ENCODE results near the gene TEX2. TPM values are rescaled to one million over a fixed set of nuclear protein-coding genes. Genes with fewer than 3 reads are reported as not detected.

TEX2 gene
- total and polyA plus RNA-seq, 4 experiments from 2014 or later: 7.9 to 13.1 (median 10.7) TPM

GRCh38 chr17:64148017-64148631 is 114.9 kb downstream of the TEX2 start:
- H3K4me3 ChIP-seq (ENCODE audit: low read length in 2 of 2): no peak overlapping the region
- no peaks in the 10 kb centered on the region for H3K27me3 Mint-ChIP-seq
- no peaks in the 10 kb centered on the region for H3K27me3 ChIP-seq (ENCODE audit: insufficient read depth, low read length)
- no peak overlapping the region for H3K27ac ChIP-seq (ENCODE audit: low read depth, low read length)
- peaks cover 16 to 36% of the 10 kb centered on the region in 2 donors for H3K36me3 Mint-ChIP-seq
- intact Hi-C loops (cut with micrococcal nuclease): no loop called here
- peaks cover 15 to 30% (median 21%) of the 10 kb centered on the region in 4 donors for H3K4me1 Mint-ChIP-seq
- ChIA-PET CTCF (ENCODE audit: partially characterized antibody) (interaction anchor here (1.0 to 3.7 kb wide), 6 partner anchors 15 to 237 kb away, joined by 3 to 17 read pairs (median 8); partner anchors contain the start of gene CSHL1), POLR2A (ENCODE audit: partially characterized antibody) (interaction anchor here (0.7 to 9.9 kb wide), 4 partner anchors 13 to 122 kb away, joined by 3 to 211 read pairs (median 60); partner anchors contain the start of gene ERN1)
- no peaks in the 10 kb centered on the region for H3K9me3 Mint-ChIP-seq
- no peaks in the 10 kb centered on the region for H3K9me3 ChIP-seq (ENCODE audit: control insufficient read depth in 1 of 2, low read length in 2 of 2)
- H3K4me1 ChIP-seq (ENCODE audit: insufficient read depth, low read length): peaks cover 22% of the 10 kb centered on the region
- H3K27ac Mint-ChIP-seq: peak overlapping the region in 4 of 7 donors; percentile 42 to 67 (median 48)
- no peak for DNase-seq
- peaks cover 16% of the 10 kb centered on the region for H3K36me3 ChIP-seq (ENCODE audit: insufficient read depth, low read length)
- peak overlapping the region; percentile 37 to 65 (median 42) for H3K4me3 Mint-ChIP-seq

DNA sequence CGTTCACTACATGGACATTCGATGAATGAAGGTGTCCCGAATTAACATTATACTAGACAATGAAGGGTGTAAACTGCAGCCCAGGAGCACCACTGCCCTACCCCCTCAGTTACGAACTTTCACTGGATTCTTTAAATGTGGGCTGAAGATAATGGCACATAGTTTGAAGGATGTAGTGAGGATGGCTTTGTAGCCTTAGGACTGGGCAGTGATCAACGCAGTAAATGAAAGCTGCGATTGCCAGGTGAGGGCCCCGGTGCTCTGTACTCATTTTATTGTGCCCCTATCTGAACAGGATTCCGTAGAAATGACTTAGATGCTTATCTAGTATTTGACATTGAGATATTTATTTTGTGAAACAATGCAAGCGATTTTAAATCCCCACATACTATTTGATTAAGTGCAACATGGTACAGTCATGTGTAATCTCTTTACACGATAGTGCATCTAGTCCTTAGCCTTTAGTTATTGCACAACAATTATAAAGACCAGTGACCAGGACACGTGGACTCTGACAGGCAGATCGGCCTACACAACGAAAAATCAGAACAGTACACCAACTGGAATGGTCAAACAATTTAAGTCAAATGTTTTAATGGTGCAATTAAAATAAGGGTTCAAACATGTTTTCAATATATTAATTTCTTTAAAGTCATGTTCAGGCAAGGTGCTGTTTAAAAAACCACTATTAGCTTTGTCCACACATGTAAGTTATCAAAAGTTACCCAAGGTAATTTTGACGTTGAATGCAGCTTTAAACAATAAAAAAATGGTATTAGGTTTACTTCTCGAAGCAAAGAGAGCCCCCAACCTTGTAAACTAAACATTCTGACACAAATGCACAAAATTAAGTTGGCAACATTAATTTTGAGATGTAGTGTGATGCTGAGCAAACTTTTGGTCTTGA is 115.7 kb downstream of the TEX2 start:
- intact Hi-C loops (cut with micrococcal nuclease): loop anchor here (2.0 kb wide), 1 partner anchor 135 kb away; no protein-coding TSS in a partner anchor
- H3K4me1 Mint-ChIP-seq: peaks cover 15 to 30% (median 21%) of the 10 kb centered on the region in 4 donors
- DNase-seq: peak in 1 of 5 donors; percentile 5
- Histone ChIP-seq H3K36me3 (ENCODE audit: insufficient read depth, low read length) (peaks cover 8% of the 10 kb centered on the region), H3K4me1 (ENCODE audit: insufficient read depth, low read length) (peaks cover 22% of the 10 kb centered on the region), H3K27me3 (ENCODE audit: insufficient read depth, low read length) (no peaks in the 10 kb centered on the region), H3K4me3 (ENCODE audit: low read length in 2 of 2) (peak overlapping the region; percentile 77 to 95), H3K9me3 (ENCODE audit: control insufficient read depth in 1 of 2, low read length in 2 of 2) (no peaks in the 10 kb centered on the region), H3K27ac (ENCODE audit: low read depth, low read length) (peak overlapping the region; percentile 87)
- no peaks in the 10 kb centered on the region for H3K9me3 Mint-ChIP-seq
- POLR2A ChIA-PET (ENCODE audit: partially characterized antibody): interaction anchor here (1.1 to 9.9 kb wide), 16 partner anchors 14 to 454 kb away, joined by 3 to 211 read pairs (median 18); partner anchors contain the start of genes CD79B, CEP95, DDX5 and ERN1
- peaks cover 8 to 29% of the 10 kb centered on the region in 2 donors for H3K36me3 Mint-ChIP-seq
- H3K4me3 Mint-ChIP-seq: no peak overlapping the region
- no peaks in the 10 kb centered on the region for H3K27me3 Mint-ChIP-seq
- H3K27ac Mint-ChIP-seq: no peak overlapping the region
- CTCF ChIA-PET (ENCODE audit: partially characterized antibody): interaction anchor here (1.1 to 3.7 kb wide), 5 partner anchors 14 to 236 kb away, joined by 3 to 17 read pairs (median 11); partner anchors contain the start of gene CSHL1

GRCh38 chr17:64146418-64147109 is 116.5 kb downstream of the TEX2 start:
- Histone ChIP-seq H3K27me3 (ENCODE audit: insufficient read depth, low read length) (no peaks in the 10 kb centered on the region), H3K27ac (ENCODE audit: low read depth, low read length) (peak overlapping the region; percentile 87), H3K36me3 (ENCODE audit: insufficient read depth, low read length) (peaks cover 6% of the 10 kb centered on the region), H3K4me3 (ENCODE audit: low read length in 2 of 2) (peak overlapping the region; percentile 77 to 95), H3K9me3 (ENCODE audit: control insufficient read depth in 1 of 2, low read length in 2 of 2) (no peaks in the 10 kb centered on the region), H3K4me1 (ENCODE audit: insufficient read depth, low read length) (peaks cover 22% of the 10 kb centered on the region)
- CTCF ChIA-PET (ENCODE audit: partially characterized antibody): interaction anchor here (0.9 to 3.1 kb wide), 6 partner anchors 11 to 126 kb away, joined by 4 to 35 read pairs (median 8); partner anchors contain the start of gene ICAM2
- Mint-ChIP-seq H3K27ac (no peak overlapping the region), H3K27me3 (no peaks in the 10 kb centered on the region), H3K9me3 (no peaks in the 10 kb centered on the region), H3K4me3 (no peak overlapping the region), H3K36me3 (peaks cover 8 to 26% of the 10 kb centered on the region in 2 donors), H3K4me1 (peaks cover 15 to 30% (median 21%) of the 10 kb centered on the region in 4 donors)
- peak in 3 of 5 donors; percentile 46 to 69 (median 53) for DNase-seq
- intact Hi-C loops (cut with micrococcal nuclease): loop anchor here (2.0 kb wide), 1 partner anchor 136 kb away; no protein-coding TSS in a partner anchor
- POLR2A ChIA-PET (ENCODE audit: partially characterized antibody): interaction anchor here (0.6 to 9.9 kb wide), 67 partner anchors 9 to 700 kb away, joined by 3 to 211 read pairs (median 6); partner anchors contain the start of genes CCDC47, CD79B, CEP95 and CSHL1

- no peak overlapping the region for H3K4me3 Mint-ChIP-seq
- peak; percentile 95 to 99 (median 97) for DNase-seq
- H3K27ac Mint-ChIP-seq: no peak overlapping the region
- no peaks in the 10 kb centered on the region for H3K9me3 Mint-ChIP-seq
- intact Hi-C loops (cut with micrococcal nuclease): loop anchor here (1.0 to 2.0 kb wide), 4 partner anchors 16 to 360 kb away; partner anchors contain the start of genes CEP95, DDX5, ERN1 and TEX2
- H3K4me3 ChIP-seq (ENCODE audit: low read length in 2 of 2): peak overlapping the region; percentile 77 to 95
- peak overlapping the region; percentile 87 for H3K27ac ChIP-seq (ENCODE audit: low read depth, low read length)
- peaks cover 4 to 26% of the 10 kb centered on the region in 2 donors for H3K36me3 Mint-ChIP-seq
- H3K4me1 ChIP-seq (ENCODE audit: insufficient read depth, low read length): peaks cover 22% of the 10 kb centered on the region
- H3K36me3 ChIP-seq (ENCODE audit: insufficient read depth, low read length): peaks cover 6% of the 10 kb centered on the region
- H3K27me3 ChIP-seq (ENCODE audit: insufficient read depth, low read length): no peaks in the 10 kb centered on the region
- H3K9me3 ChIP-seq (ENCODE audit: control insufficient read depth in 1 of 2, low read length in 2 of 2): no peaks in the 10 kb centered on the region
- peaks cover 15 to 30% (median 21%) of the 10 kb centered on the region in 4 donors for H3K4me1 Mint-ChIP-seq
- POLR2A ChIA-PET (ENCODE audit: partially characterized antibody): interaction anchor here (0.5 to 9.9 kb wide), 88 partner anchors 8 to 699 kb away, joined by 3 to 211 read pairs (median 5); partner anchors contain the start of genes CCDC47, CD79B, CEP95 and CSHL1
- CTCF ChIA-PET (ENCODE audit: partially characterized antibody): interaction anchor here (0.6 to 3.1 kb wide), 14 partner anchors 10 to 403 kb away, joined by 3 to 35 read pairs (median 4); partner anchors contain the start of genes CSHL1 and ICAM2
- H3K27me3 Mint-ChIP-seq: no peaks in the 10 kb centered on the region
Observed at GRCh38 chr17:64145751-64146417, 117.2 kb downstream of the TEX2 start.

GRCh38 chr17:64145375-64145750 is 117.7 kb downstream of the TEX2 start:
- DNase-seq: no peak
- H3K27me3 ChIP-seq (ENCODE audit: insufficient read depth, low read length): no peaks in the 10 kb centered on the region
- peaks cover 4 to 22% of the 10 kb centered on the region in 2 donors for H3K36me3 Mint-ChIP-seq
- no peaks in the 10 kb centered on the region for H3K27me3 Mint-ChIP-seq
- POLR2A ChIA-PET (ENCODE audit: partially characterized antibody): interaction anchor here (0.5 to 9.9 kb wide), 73 partner anchors 10 to 635 kb away, joined by 3 to 211 read pairs (median 6); partner anchors contain the start of genes CCDC47, CD79B, CEP95 and CSHL1
- H3K27ac ChIP-seq (ENCODE audit: low read depth, low read length): peak overlapping the region; percentile 87
- peaks cover 4% of the 10 kb centered on the region for H3K36me3 ChIP-seq (ENCODE audit: insufficient read depth, low read length)
- H3K4me3 ChIP-seq (ENCODE audit: low read length in 2 of 2): peak overlapping the region; percentile 9 to 95
- H3K9me3 ChIP-seq (ENCODE audit: control insufficient read depth in 1 of 2, low read length in 2 of 2): no peaks in the 10 kb centered on the region
- no peak overlapping the region for H3K4me3 Mint-ChIP-seq
- CTCF ChIA-PET (ENCODE audit: partially characterized antibody): interaction anchor here (0.6 to 3.1 kb wide), 13 partner anchors 10 to 403 kb away, joined by 3 to 35 read pairs (median 3); partner anchors contain the start of gene CSHL1
- H3K9me3 Mint-ChIP-seq: no peaks in the 10 kb centered on the region
- H3K27ac Mint-ChIP-seq: no peak overlapping the region
- intact Hi-C loops (cut with micrococcal nuclease): loop anchor here (1.0 kb wide), 3 partner anchors 15 to 361 kb away; partner anchors contain the start of genes CEP95, DDX5, ERN1 and TEX2
- peaks cover 15 to 30% (median 21%) of the 10 kb centered on the region in 4 donors for H3K4me1 Mint-ChIP-seq
- peaks cover 22% of the 10 kb centered on the region for H3K4me1 ChIP-seq (ENCODE audit: insufficient read depth, low read length)

DNA sequence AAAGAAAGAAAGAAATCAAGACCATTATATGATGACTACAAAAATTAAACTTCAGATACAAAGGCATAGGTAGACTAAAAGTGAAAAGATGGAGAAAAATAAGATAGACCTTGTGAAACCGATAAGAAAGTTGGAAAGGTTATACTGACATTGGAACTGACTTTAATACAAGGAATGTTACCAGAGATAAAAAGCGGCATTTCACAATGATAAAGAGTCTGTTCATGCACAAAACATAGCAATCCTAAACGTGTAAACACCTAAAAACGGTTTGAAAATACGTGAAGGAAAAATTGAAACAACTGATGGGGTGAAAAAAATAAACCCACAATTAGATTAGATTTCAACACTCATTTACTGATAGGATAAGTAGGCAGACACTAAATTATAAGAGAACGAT is 123.5 kb downstream of the TEX2 start:
- ChIA-PET CTCF (ENCODE audit: partially characterized antibody) (interaction anchor here (2.3 to 20.8 kb wide), 2 partner anchors 109 to 220 kb away, joined by 8 to 798 read pairs; no protein-coding TSS in a partner anchor), POLR2A (ENCODE audit: partially characterized antibody) (no interaction called here)
- Mint-ChIP-seq H3K4me1 (no peaks in the 10 kb centered on the region), H3K4me3 (no peak overlapping the region), H3K36me3 (no peaks in the 10 kb centered on the region), H3K27ac (no peak overlapping the region), H3K27me3 (peaks cover 0 to 1% of the 10 kb centered on the region in 2 donors), H3K9me3 (no peaks in the 10 kb centered on the region)
- intact Hi-C loops (cut with micrococcal nuclease): no loop called here
- Histone ChIP-seq H3K9me3 (ENCODE audit: control insufficient read depth in 1 of 2, low read length in 2 of 2) (no peaks in the 10 kb centered on the region), H3K36me3 (ENCODE audit: insufficient read depth, low read length) (no peaks in the 10 kb centered on the region), H3K4me3 (ENCODE audit: low read length in 2 of 2) (no peak overlapping the region), H3K4me1 (ENCODE audit: insufficient read depth, low read length) (no peaks in the 10 kb centered on the region), H3K27ac (ENCODE audit: low read depth, low read length) (no peak overlapping the region), H3K27me3 (ENCODE audit: insufficient read depth, low read length) (no peaks in the 10 kb centered on the region)
- no peak for DNase-seq
